HG03039 (cell line): ENCODE data around the gene CAT.
"Not testable (repeated sequence)": the region's sequence is repeated elsewhere in the genome, so short reads cannot be mapped to it uniquely, and the experiment has no call there.

Experiments
- ATAC-seq: cut with Tn5 transposase; IDR thresholded peaks from one replicate; pipeline ENCODE4 v1.9.1; 2021; ENCODE audit warnings: mild to moderate bottlenecking, moderate library complexity; ENCODE audit not compliant: unreplicated experiment

CAT gene

DNA sequence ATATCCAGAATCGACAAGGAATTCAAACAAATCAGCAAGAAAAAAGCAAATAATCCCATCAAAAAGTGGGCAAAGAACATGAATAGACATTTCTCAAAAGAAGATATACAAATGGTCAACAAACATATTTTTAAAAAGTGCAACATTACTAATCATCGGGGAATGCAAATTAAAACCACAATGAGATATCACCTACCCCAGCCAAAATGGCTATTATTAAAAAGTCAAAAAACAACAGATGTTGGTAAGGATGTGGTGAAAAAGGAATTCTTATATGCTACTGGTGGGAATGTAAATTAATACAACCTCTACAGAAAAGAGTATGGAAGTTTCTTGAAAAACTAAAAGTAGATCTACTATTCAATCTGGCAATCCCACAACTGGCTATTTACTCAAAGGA, 13.9 kb upstream of the CAT start:
- not testable (repeated sequence) for ATAC-seq

DNA sequence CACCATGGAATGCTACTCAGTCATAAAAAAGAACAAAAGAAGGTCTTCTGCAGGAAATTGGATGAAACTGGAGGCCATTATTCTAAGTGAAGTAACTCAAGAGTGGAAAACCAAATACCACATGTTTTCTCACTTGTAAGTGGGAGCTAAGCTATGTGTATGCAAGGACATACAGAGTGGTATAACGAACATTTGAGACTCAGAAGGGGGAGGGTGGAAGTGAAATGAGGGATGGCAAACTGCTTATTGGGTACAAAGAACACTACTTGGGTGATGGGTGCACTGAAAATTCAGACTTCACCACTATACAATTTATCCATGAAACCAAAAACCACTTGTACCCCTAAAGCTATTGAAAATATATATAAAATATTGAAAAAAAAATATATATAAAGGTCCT, 13.4 kb upstream of the CAT start:
- ATAC-seq, result no peak

DNA sequence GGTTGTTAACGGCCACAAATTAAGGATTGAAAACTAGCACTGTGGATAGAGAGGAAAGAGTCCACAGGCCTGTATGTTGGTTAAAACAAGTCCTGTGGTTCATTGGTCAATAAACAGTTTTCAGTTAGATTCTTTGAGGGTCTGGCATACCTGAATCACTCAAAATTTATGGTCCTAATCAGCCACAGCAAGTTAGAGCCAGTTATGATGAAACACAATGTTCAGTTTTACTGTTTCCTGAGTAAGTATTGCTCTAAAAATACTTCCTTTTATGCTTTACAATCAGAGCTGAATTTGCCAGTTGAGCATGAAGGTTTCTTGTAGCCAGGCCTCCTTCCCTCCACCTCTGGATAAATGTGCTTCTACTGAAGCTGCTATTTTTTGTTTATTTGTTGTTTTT, 12.9 kb upstream of the CAT start:
- no peak for ATAC-seq

DNA sequence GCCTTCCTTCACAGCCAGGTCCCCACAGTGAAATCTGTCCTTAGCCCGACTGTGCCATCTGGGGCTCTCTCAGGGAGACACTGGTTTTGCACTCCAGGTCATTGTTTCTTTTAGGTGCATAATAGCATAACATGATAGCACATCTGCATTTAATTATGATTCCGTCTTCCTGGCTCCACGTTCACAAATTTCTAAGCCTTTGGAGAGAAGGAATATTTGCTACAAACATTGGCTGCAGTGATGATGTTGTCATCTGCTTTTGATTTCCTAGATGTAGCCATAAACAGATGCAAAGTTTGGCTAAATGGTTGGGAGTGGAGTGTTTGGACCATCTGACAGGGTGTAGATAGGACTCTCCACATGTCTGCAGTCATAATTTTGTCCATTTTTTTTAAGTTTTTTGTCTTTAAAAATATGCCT, 12.0 kb upstream of the CAT start:
- no peak for ATAC-seq

DNA sequence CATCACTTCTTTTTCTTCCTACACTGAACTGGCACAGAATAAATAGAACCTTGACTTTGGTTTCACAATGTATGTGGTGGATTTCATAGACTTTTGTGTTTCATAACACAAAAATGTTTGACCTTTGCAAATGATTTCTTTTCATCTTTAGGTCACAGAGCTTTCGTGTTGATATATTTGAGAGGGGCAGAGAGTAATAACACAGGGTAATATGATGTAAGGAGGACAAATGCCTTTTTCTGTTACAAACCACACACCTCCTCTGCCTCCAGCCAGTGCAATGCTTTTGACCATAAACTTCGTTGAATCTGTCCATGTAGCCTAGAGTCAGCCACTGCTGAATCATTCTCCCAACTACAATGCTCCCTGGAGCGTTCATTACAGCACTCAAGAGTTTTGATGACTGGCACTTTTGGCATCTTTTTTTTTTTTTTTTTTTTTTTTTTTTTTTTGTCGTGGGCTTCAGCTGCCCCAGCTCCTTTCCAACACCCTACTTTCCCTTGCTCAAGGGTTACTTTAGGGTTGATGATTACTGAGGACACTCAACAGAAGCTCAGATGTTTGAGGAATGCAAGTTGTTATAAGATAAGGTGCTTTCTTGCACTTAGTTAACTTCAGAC, 11.4 kb upstream of the CAT start:
- no peak for ATAC-seq

DNA sequence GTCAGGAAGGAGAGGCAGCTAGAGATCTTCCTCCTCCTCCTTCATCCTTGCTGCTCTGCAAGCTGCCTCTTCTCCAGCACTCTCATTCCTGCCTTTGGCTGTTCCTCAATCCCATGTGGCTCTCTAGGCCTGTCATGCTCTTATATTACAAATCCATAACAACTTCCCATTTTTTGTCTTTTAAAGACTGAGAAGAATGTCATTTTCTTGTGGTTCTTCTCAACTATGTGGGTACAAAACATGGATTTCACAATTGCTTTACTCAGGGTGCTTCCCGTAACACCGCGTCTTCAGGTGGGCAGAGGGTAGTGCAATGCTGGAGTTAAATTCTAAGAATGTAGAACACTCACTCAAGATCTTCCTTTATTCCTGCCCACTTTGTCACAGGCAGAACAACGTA, 6.8 kb upstream of the CAT start:
- no peak for ATAC-seq

DNA sequence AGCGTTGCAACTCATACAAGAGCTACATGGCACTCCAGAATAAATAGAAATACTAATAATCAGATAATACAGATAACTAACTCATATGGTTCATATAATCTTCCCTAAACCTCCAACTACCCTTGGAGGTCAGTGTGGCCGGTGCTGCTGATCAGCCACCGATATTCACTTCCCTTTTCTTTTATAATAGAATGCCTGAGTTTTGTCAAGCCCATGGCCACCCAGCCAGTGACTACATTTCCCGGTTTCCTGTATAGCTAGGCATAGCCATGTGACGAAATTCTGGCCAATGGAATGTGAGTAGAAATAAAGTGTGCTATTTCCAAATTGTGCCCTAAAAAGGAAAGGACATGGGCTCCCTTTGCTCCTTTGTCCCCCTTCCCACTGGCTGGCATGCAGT, 5.9 kb upstream of the CAT start:
- ATAC-seq, result no peak

DNA sequence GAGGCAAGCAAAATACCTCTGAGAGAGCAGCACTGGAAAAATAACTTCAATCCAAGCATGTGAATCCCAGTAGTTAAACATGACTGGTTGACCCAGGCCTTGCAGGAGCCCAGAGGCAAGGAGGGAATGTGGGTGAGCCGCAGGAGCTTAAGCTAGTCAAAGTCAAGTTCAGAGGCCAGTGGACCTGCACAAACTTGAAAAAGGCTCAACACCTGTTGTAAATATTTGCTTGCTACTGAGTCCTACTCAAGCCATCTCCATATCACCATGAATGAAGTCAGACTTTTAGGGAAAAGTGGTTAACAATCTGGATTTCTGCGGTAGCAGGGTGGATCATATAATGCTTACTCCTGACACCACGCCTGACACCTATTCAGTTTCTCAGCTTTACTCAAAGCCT, 4.8 kb upstream of the CAT start:
- no peak for ATAC-seq

DNA sequence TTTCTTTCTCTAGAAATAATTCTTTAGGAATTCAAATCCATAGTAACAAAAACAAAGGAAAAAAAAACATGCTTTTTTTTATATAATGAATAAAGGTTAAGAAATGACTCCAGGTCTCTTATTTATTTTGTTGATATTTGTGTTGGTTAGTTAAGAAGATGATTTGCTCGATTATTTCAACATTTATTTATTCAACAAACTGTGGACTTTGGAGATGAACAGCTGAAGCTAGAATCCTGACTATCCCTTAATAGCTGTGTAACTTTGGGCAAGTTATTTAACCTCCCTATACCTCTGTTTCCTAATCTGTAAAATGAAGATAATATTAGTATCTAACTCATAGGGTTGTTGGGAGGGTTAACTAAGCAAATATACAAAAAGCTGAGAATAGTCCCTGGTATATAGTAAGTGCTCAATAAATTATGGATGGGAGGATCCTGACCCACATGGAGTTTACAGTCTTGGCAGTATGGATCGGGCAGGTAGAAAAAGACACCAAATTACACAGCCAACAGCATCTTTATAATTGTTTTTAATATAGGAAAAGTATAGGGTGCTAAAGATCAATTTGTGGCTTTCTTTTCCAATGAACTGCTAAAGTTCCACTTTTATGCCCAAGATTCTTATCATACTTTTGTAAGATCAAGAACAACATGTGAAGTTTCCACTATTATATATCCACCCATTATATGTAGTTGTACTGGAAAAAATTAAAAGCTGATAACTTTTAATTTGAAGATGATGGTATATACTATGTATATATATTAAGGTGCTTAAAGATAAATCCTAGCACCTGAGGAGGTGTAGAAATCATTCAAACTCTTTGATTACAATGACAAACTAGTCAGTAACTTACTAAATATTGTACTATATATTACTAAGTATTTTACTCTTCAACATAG, 1.3 kb upstream of the CAT start:
- ATAC-seq, result no peak

DNA sequence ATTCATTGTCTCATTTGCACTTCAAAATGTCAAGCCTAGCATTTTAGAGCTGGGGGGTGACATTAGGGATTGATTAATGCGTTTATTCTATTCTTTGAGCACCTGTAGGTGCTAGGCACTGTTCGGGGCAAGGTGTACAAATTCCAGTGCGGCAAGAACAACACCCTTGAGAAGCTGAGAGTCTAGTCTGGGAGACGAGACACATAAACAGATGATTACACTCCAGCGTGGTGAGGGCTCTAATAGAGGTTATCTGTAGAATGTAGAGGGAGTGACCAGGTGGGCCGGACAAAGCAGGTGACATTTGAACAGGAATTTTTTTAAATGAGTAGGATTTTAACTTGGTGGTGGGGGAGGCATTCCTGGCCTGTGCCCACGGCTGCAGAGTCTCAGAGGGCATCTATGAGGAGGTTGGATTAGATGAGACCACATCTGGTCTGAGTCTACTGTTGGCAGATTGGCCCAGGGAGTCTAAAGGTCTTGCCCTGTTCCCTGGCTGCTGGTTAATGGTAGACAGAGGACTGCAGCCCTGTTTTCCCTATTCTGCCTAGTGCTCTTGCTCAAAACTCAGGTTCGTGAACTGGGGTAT, 970 bp downstream of the CAT start:
- no peak for ATAC-seq

DNA sequence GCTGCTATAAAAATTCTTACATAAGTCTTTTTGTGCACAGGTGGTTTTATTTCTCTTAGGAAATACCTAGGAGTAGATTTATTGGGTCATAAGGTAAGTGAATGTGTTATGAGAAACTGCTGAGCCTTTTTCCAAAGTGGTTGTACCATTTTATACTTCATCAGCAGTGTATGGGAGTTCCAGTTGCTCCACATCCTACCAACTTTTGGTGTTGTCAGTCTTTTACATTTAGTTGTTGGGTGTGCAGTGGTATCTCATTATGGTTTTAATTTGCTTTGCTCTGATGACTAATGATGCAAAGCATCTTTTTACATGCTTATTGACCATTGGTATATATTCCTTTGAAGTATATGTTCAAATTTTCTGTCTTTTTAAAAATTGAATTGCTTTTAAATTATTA, 3.1 kb downstream of the CAT start:
- no peak for ATAC-seq

DNA sequence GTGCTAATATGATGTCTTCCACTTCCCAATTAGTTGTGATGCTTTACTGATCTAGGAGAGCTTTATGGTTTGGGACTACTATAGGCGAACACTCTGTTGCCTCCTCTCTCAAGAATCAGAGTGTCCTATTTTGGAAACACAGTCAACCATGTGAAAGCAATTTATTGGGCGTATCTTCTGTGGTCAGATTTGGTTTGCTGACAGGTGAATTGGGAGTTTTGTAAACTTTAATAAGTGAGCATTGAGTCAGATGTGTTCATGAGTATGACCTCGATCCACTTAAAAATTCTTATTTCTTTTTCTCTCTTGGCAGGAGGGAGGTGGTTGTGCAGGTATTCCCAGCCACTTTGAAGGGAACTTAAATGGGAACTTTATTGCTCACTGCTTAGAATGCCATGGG, 4.4 kb downstream of the CAT start:
- ATAC-seq, result no peak

DNA sequence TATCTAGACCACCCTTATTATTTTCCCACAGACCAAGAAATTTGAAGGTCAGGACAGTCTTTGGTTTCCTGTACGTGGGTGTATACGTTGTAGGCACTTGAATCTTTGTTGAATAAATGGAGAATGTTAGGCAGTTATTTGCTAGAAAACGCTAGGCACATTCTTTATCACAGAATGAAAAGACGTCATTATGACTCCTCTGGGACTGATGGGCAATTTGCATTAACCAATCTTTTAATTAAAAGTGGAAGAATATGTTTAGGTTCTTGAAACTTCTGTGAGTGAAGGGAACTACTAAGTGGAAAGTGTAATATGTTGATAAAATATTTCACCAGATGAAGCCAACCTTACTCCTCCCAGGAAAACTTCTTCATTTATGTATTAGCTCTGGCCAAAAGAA, 5.7 kb downstream of the CAT start:
- ATAC-seq, result no peak

DNA sequence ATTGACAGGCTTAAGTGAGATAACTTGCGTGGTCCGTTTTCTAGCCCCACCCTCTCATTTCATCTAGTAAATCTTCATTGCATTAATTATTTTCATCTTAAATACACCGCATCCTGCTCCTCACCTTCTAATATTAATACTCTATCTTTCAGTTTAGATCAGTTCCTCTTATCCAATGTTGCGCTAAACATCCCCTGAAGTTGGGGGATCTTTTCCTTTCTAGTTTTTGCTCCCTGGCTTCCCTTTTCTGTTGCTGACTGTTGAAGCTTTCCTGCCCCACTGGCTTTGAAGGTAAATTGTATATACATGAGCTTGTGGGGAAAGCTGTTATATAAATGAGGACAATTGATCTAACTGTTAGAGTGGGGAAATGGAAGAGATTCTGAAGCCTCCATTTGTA, 7.2 kb downstream of the CAT start:
- ATAC-seq, result no peak

DNA sequence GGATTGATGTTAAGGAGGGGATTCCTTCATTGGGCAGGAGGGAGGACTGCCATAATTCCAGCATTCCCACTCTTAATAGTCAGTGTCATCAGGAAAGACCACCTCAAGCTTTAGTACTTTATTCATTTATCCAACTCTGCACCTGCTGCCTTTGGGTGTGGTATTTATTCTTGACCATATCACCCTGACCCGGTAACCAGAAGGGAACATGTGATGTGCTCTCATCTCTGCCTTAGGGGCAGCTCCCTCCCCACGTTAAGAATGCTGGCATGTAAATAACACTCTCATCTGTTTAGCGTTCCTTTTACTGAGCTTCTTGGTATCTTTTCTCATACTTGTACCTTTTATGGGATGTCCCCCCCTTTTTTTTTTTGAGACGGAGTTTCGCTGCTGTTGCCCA, 7.7 kb downstream of the CAT start:
- no peak for ATAC-seq

DNA sequence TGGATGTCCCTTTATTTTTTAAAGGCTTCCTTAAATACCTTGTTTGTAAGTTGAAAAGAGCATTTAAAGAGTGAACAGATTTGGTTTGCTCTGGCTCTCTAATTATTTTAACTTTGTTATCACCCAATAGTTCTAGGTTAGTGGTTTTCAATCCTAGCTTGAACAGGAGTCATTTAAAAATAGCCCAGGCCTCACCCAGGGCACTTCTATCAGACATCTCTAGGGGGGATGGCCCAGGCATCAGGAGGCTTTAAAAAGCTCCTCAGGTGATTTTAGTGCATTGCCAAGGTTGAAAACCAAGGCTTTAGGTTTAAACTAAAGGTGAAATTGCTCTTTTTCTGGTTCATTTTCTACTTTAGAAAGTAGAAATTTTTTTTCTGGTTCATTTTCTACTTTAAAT, 8.3 kb downstream of the CAT start:
- no peak for ATAC-seq

DNA sequence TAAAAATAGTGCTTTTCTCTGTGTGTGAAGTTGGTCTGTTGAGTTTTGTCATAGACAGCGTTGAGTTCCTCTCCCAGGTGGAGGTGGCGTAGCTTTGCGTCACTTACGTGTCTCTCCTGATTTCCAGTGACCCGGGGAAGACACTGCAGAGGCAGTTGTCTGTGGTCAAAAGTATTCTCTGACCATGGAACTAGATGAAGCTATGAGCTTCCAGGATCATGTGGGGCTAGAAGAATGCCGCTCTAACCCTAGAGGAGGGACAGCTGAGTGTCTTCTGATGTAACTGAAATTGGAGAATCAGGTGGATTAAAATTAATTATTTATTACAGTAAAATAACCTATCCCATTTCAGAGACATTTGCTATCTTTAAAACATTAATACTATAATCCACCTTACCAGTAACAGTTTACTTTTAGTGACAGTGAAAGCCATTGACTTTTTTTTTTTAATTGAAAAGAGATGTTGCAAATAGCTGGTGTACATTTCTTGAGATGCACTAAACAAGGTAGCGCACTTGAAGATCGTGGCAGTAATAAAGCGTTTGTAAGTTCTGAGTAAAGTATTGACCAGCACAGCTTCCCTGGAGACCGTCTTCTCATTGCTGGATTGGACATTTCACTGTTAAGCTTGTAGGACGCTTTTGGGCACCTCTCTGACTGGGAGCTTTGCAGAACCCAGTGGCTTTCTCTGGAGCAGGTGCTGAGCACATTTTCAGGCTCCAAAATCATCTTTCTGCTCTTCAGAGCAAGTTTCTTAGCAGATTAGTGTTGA, 9.7 kb downstream of the CAT start:
- ATAC-seq, result no peak

DNA sequence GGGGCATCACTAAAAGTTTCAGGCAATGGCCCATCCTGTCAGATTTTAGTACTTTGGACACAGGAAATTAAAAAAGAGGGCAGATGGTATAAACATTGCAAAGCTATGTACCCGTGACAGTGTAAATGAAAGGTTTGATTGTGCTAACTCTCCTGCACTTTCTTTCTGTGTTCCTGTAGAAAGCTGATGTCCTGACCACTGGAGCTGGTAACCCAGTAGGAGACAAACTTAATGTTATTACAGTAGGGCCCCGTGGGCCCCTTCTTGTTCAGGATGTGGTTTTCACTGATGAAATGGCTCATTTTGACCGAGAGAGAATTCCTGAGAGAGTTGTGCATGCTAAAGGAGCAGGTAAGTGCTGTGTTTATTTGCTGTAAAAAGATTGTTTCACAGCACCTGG, 10.3 kb downstream of the CAT start:
- no peak for ATAC-seq

DNA sequence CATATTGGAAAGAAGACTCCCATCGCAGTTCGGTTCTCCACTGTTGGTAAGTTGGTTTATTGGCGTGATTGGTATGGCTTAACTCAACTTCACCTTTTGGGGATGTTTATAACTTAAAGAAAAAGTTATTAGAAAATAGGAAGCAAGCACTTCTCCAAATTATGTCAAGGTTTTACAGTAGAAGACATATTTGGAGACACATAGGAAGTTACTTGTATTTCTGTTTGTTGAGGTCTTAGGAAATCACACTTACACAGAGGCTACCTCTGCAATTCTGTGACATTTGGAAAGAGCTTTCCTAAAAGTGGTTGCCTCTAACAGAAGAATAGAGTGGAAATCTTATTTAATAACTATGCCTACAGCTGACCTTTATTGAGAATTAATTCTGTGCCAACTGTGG, 12.3 kb downstream of the CAT start:
- no peak for ATAC-seq

DNA sequence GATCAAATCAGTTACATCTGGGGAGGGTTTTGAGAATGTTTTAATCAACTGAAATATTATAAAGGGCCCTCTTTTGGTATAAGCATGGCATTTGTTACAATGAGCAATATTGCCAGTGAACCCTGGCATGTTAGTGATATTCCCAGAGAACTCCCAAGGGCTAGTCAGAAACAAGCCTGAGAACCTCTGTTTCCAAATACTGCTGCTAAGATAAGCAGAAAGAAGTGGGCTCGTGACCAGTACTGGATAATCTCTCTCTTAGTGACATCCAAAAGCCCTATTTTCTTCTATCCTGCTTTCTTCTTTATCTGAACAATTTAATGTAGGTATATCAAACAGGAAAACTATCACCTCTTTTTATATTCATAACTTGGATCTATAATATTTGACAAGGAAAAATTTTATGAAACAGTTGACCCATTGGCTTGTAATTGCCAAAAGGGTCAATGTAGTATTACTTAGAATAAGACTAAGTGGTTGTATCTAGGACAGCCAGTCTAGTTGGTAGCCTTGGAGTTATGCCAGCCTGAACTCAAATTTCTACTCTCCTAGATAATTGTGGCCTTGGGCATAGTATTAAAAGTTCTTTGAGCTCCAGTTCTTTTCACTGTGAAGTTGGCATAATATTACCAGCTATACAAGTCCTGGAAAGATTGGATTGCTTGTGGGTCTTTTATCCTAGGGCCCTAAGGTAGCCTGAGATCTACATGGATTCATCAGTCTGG, 15.7 kb downstream of the CAT start:
- no peak for ATAC-seq

DNA sequence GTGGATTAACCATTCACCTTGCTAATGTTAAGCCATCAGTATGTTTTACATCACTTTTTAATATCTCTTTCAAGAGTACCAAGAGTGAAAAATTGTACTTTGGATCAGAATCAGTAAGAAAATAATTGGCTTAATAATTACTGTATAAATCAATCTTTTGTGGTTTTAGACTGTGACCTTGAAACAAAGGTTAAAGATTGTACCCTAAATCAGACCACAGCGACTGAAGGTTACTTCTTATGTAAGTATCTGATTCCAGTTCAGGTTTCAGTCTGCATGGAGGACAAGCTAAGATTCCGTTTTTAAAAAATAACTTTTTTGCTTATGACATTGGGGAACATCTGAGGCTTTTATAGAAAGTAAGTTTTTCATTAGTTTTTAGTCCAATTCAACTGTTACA, 18.9 kb downstream of the CAT start:
- no peak for ATAC-seq
